GM21390 (cell line): Measurements from ENCODE around the gene ALDH1L1.
"Not testable (repeated sequence)": the region's sequence is repeated elsewhere in the genome, so short reads cannot be mapped to it uniquely, and the experiment has no call there.

ENCODE experiments used
- ATAC-seq: cut with Tn5 transposase; IDR thresholded peaks from one replicate; pipeline ENCODE4 v1.9.1; 2021; ENCODE audit not compliant: unreplicated experiment

The ALDH1L1 gene

DNA sequence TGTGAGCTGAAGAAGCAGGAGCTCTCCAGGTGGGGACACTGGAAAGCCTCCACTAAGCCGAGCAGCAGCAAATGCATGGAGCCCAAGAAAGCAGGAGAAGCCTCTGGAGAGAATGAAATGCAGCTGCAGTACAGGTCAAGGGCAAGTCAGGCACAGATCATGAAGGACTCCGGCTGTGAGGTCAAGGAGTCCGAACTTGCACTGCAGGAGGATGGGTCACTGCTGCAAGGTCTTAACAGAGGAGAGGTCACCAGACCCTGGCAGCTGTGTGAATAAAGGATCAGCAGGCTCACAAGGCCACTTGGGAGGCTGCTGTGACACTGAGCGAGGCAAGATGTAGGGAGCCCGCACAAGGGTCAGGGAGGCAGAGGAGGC, 71.7 kb downstream of the ALDH1L1 start:
- ATAC-seq: no peak

DNA sequence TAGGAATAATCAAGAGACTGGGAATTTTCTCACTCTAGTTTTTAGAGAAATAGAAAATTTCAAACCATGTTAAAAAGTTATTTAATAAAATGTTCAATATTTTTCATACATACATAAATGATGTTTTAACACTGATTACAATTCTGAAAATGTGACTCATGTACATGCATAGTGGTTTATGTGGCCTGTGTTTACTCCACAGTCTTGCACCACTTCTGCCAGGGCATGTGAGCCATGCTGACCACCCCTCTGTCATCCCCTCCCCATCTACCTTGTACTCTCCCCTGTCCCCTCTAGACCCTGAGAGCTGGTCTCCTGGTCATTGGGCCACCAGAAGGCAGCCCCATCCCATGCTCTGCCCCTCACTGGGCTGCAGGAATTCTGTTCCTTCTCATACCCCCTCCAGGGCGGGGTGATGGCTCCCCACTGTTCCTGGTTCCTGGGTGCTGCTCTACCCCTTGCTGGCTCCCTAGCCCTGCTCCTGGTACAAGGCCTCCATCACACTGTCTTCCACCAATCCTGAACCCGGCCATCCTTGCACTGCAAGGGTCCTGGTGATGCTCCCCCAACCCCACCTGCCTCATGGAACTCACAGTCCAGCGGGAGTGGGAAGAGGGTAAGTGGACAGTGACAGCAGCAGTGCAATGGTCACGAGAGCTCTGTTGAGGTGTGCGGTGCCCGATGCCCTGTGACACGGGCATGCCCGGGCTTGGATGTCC, 72.3 kb downstream of the ALDH1L1 start:
- no peak for ATAC-seq

- no peak for ATAC-seq
These were observed 73.0 kb downstream of the ALDH1L1 start for GRCh38 chr3:126107203-126107939.

DNA sequence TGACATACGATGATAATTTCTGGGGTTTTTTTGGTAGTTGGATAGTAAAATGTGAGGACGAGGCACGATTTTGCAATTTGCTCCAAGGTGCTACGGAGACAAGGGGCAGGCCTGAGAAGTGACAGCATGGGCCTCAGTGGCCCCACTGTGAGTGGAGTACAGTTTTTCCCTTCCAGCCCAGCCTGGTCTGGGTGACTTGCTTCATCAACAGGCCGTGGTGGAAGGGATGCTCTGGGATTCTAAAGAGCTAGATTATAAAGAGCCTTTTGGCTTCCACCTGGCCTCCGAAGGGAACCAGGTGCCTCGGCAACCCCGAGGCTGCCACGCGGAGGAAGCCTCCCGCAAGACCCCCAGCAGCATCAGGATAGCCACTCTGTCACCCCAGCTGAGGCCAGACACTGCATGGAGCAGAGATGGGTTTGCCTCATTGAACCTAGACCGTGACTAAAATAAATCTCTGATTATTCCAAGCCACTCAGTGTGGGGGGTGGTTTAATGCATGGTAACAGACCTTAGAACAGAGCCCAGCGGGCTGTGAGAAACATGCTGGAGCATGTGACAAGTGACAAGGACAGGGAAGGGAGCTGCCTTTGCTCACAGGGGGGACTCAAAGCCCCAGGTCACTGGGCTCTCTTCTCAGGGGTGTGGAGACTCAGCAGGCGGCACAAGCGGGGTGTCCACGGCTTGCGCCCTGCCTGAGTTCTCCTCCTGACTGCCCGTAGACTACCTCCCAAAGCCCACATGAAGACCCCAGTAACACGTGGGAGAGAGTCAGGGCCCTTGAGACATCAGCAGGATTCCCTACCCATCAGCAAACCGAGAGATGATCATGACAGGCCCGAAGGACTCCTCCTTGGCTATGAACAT, 73.8 kb downstream of the ALDH1L1 start:
- ATAC-seq: no peak

DNA sequence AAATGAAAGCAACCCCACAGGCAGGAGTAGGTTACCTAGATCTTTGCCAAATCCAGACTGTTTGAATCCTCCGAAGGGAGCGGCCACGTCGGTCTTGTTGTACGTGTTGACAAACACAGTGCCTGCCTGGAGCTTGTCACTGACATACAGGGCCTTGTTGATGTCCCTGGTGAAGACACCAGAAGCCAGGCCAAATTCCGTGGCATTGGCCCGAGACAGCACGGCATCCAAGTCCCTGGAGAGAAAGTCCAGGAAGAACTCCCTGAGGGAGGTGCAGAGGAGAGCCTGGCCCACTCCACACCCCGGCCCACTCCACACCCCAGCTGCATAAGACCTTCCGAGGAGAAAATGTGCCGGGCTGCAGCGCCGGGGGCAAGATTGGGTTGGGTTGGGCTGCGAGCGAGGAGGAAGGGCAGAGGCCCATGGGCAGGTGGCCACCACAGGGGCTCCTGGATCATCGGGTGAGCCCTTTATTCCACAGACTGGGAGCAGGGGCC, 74.6 kb downstream of the ALDH1L1 start:
- ATAC-seq: no peak

- ATAC-seq: no peak
These were observed 75.4 kb downstream of the ALDH1L1 start for GRCh38 chr3:126104742-126105605.

DNA sequence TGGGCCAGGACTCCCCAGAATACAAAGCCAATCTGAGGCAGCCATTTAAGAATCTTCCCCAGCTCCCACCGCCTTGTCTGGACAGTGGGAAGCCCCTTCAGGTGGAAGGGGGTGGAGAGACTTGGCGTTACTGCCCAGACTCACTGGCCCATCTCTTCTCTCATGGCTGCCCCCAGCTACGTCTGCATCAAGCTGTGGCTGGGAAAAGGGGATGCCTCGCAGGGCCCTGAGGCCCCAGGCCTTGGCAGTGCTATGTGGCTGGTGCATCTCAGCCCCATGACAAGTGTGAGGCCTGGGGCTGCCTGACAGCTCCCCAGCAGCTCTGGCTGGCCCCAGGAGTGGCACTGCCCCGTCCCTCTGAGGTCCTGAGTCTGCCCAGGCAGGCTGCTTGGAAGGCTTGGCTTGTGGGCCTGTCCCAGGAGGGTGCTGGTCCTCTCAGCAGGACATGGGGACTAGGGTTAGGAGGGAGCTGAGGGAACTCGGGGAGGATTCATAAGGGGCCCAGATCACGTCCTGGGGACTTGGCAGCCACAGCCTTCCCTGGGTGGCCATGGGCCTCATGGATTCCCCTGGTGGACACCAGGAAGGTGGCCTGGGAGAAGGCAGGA, 76.3 kb downstream of the ALDH1L1 start:
- no peak for ATAC-seq

DNA sequence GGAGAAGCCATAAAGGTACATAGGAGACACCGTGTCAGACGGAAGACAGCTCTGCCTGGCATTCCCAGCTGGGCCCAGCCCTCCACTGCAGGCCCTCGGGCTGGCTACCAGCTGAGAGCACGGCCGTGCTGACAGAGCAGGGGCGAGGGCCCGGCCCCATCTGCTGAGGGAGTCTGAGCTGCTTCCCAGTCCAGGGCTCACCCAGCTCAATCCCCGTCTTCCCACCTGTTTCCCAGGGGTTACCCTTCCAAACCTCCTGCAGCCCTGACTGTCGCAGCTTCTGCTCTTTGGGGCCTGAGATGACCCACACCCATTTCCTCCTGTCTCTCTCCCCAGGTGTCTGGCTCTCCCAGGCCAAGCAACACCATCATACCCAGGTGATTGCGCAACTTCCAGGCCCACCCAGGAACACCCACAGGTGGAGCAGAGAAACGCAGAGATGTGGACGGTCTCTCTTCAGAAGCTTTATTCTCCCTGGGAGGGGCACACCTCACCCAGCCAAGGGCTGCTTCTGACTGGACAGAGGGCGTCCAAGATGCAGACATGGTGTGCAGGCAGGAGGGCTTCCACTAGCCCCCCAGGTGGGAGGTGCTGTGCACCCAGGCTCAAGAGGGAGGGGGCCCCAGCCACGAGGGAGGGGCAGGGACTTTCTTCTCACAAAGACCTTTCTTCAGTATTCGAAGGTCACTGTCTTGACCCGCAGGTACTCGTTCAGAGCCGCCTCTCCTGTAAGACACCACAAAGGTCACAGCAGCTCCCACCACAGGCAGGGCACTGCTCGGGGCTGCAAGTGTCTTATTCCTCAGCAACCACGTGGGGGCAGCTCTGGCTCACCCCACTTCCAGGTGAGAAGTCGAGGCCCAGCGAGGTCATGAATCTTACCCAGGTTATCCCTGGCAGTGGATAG, 77.0 kb downstream of the ALDH1L1 start:
- ATAC-seq: no peak

DNA sequence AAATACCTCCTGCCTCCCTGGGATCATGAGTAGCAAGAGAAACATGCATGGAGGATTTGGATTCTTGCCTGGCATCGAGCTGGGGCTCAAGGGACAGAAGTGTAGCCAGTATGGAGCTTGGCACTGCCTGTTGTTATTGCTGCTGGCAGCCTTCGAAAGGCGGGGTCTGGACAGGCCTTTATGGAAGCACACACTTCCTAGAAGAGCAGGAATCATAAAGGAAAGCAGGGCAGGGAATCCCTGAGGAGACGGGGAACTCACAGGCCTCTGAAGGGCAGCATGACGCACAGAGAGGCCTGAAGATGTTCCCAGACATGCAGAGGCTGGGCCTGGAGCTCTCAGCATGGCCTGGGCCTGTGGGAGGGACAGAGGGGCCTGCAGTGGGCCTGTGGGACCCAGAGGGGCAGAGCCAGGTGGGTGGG, 77.8 kb downstream of the ALDH1L1 start:
- no peak for ATAC-seq

DNA sequence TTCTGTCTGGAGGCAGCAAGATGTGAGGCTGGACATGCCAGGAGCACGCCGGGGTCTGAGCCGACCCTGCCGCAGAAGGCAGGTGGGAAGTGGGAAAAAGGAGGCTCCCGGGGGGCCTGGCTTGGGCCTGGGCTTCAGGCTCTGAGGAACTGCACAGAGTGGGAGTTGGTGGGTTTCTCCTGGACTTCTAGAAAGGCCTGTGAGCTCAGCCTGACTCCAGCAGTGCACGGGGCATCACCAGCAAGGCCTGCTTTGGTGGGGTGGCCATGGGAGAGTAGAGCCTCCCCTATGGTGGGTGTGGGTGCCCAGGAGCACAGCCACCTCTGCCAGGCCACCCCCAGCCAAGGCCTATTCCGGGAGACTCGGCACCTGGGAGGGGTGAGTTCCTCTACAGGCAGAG, 78.4 kb downstream of the ALDH1L1 start:
- no peak for ATAC-seq

DNA sequence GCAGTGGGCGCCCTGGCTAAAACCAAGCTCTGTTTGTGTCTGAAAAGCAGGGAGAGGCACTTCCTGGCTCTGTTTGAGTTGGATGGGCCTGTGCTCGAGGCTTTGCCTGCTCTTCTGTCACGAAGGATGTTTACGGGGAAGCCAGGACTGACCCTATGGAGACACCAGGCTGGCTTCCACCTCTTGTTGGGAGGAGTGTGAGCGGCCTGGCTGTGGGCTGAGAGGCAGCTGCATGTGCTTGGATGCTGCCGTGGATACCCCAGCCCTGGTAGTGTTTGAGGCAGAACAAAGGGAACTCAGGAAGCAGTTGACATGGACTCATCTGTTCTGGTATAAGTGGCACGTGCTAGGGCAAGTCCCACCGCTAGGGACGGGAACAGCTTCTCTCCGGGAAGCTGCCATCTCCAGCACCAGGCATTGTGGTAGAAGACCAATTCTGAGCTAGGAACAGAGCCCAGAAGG, 78.8 kb downstream of the ALDH1L1 start:
- no peak for ATAC-seq

GRCh38 chr3:126100634-126101301, 79.6 kb downstream of the ALDH1L1 start:
- ATAC-seq: no peak

DNA sequence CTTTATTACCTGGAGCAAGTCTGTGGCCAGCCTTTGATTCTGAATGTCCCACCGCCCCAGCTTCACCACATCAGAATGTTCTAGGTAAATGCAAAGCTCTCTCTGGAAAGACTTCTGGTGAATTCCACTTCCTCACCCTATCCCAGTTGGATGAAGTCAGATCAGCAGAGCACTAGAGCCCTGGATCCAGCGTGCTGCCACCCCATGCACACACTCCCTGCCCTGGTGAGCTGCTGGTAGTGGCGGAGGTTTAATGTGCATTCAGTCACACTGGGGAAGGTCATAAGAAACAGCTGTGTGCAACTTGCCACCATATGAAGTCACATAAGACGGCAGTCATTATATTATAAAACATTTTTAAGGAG, 80.1 kb downstream of the ALDH1L1 start:
- ATAC-seq: no peak

DNA sequence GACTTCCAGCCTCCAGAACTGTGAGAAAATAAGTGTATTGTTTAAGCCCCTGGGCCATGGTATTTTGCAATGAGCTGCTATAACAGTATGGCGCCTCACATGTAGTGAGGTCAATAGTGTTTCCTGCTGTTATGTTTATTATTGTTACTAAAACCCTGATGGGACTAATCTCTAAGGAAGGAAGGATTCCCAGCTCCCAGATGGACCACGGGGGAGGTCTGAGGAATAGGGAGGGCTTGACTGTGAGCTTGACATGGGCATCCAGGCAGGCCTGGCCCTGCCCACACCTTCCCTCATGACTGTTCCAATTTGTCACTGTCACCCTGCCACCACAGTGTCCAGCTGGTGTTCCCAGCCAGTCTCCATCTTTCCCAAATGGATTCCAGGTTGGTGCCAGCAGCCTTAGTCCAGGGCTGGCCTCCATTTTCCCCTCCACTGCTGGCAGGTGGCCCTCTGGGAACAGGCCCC, 82.0 kb downstream of the ALDH1L1 start:
- ATAC-seq: no peak

DNA sequence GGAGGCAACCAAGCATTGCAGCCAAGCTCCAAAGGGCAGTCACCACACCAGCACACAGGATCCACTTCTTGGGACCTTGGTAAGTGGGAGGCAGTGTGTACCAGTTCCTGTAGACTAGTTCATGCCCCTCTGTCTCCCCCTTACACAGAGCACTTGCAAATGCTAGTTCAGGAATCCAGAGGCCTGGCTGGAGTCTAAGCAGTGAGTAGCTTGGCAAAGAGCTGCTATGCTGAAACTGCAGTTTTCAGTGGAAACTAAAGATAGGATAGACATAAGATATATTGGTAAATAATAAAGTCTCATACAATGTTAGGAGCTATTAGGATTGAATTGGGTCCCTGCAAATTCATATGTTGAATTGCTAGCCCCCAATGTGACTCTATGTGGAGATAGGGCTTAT, 82.6 kb downstream of the ALDH1L1 start:
- no peak for ATAC-seq

DNA sequence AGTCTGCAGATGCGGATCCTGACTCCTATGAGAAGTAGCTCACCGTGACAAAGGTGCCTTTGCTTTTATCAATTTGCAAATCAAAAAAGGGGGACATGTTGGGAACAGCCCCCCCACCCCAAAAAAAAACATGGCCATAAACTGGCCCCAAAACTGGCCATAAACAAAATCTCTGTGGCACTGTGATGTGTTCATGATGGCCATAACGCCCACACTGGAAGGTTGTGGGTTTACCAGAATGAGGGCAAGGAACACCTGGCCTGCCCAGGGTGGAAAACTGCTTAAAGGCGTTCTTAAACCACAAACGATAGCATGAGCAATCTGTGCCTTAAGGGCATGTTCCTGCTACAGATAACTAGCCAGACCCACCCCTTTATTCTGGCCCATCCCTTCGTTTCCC, 84.1 kb downstream of the ALDH1L1 start:
- not testable (repeated sequence) for ATAC-seq

DNA sequence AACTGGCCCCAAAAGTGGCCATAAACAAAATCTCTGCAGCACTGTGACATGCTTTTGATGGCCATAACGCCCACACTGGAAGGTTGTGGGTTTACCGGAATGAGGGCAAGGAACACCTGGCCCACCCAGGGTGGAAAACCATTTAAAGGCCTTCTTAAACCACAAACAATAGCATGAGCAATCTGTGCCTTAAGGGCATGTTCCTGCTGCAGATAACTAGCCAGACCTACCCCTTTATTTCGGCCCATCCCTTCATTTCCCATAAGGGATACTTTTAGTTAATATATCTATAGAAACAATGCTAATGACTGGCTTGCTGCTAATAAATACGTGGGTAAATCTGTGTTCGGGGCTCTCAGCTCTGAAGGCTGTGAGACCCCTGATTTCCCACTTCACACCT, 88.3 kb downstream of the ALDH1L1 start:
- ATAC-seq: not testable (repeated sequence)

- no peak for ATAC-seq
These were observed 92.7 kb downstream of the ALDH1L1 start for GRCh38 chr3:126087552-126088175.
